ENCODE results near the gene CYP2R1. TPM values are rescaled to one million over a fixed set of nuclear protein-coding genes. Genes with fewer than 3 reads are reported as not detected.

Gene CYP2R1
- total RNA-seq, 1 experiment from 2014 or later = not detected

Other genes with a start within 250 kb of the CYP2R1 start
- gene PDE3B, start 248.4 kb downstream of the CYP2R1 start, total RNA-seq (2014; rRNA removed; shearing (Covaris generic)) = 0.43 and 0.96 TPM in 2 replicates
- not detected in 2 replicates for gene CALCA, start 80.1 kb upstream of the CYP2R1 start, total RNA-seq (2014; rRNA removed; shearing (Covaris generic))
- gene CALCB, start 181.4 kb upstream of the CYP2R1 start, total RNA-seq (2014; rRNA removed; shearing (Covaris generic)) = not detected in 2 replicates
- not detected in 2 replicates for gene INSC, start 222.7 kb upstream of the CYP2R1 start, total RNA-seq (2014; rRNA removed; shearing (Covaris generic))

Data from A172 (cell line).